SW 1271 (cell line): Measurements from ENCODE around the gene SDE2.
"Not testable (repeated sequence)": the region's sequence is repeated elsewhere in the genome, so short reads cannot be mapped to it uniquely, and the experiment has no call there.

ENCODE experiments used
- DNase-seq, 2 experiments: peaks; one replicate each; lab custom pipeline; 2025; lab: John Stamatoyannopoulos, UW

SDE2 gene

GRCh38 chr1:225975146-225975545 is 24.0 kb downstream of the SDE2 start:
- not testable (repeated sequence) for DNase-seq

- no peak for DNase-seq
Observed at GRCh38 chr1:225974454-225974853, 24.7 kb downstream of the SDE2 start.

- no peak for DNase-seq
Observed at GRCh38 chr1:225973158-225973557, 26.0 kb downstream of the SDE2 start.

GRCh38 chr1:225972344-225973152 is 26.6 kb downstream of the SDE2 start:
- DNase-seq: no peak

GRCh38 chr1:225970592-225971157 is 28.5 kb downstream of the SDE2 start:
- not testable (repeated sequence) for DNase-seq

GRCh38 chr1:225969751-225970150 is 29.4 kb downstream of the SDE2 start:
- DNase-seq: not testable (repeated sequence)

- DNase-seq: no peak
Observed at GRCh38 chr1:225965231-225965630, 33.9 kb downstream of the SDE2 start.

GRCh38 chr1:225963735-225964530 is 35.2 kb downstream of the SDE2 start:
- DNase-seq: no peak

- DNase-seq: no peak
Observed at GRCh38 chr1:225962440-225962975, 36.6 kb downstream of the SDE2 start.

- no peak for DNase-seq
Observed at GRCh38 chr1:225961659-225962439, 37.3 kb downstream of the SDE2 start.

- no peak for DNase-seq
Observed at GRCh38 chr1:225958041-225958440, 41.1 kb downstream of the SDE2 start.

GRCh38 chr1:225954753-225955152 is 44.4 kb downstream of the SDE2 start:
- no peak for DNase-seq

- DNase-seq: no peak
Observed at GRCh38 chr1:225953315-225953714, 45.8 kb downstream of the SDE2 start.

GRCh38 chr1:225950905-225951497 is 48.1 kb downstream of the SDE2 start:
- DNase-seq: no peak

GRCh38 chr1:225949041-225949440 is 50.1 kb downstream of the SDE2 start:
- DNase-seq: no peak

- DNase-seq: no peak
Observed at GRCh38 chr1:225946803-225947202, 52.3 kb downstream of the SDE2 start.

GRCh38 chr1:225946082-225946620 is 53.0 kb downstream of the SDE2 start:
- DNase-seq: no peak

- DNase-seq: no peak
Observed at GRCh38 chr1:225945564-225945963, 53.6 kb downstream of the SDE2 start.

- DNase-seq: no peak
Observed at GRCh38 chr1:225944951-225945350, 54.2 kb downstream of the SDE2 start.

GRCh38 chr1:225944387-225944786 is 54.8 kb downstream of the SDE2 start:
- no peak for DNase-seq

- no peak for DNase-seq
Observed at GRCh38 chr1:225943582-225943981, 55.6 kb downstream of the SDE2 start.
